Rectal smooth muscle tissue (tissue), 1 donor: ENCODE results near the gene KLHL12.

Experiments used
- H3K27ac ChIP-seq: one replicate; pipeline ENCODE4 v1.7.0; 2013; ENCODE audit warnings: low read depth, low read length, inconsistent platforms
- H3K27me3 ChIP-seq: one replicate; pipeline ENCODE4 v1.7.0; 2013; ENCODE audit warnings: low read length; ENCODE audit not compliant: control insufficient read depth, insufficient read depth
- H3K36me3 ChIP-seq: one replicate; pipeline ENCODE4 v1.7.0; 2013; ENCODE audit warnings: low read length; ENCODE audit not compliant: control insufficient read depth, insufficient read depth
- H3K4me1 ChIP-seq: one replicate; pipeline ENCODE4 v1.7.0; 2013; ENCODE audit warnings: low read length; ENCODE audit not compliant: control insufficient read depth, insufficient read depth
- H3K4me3 ChIP-seq: one replicate; pipeline ENCODE4 v1.7.0; 2013; ENCODE audit warnings: low read length
- H3K9ac ChIP-seq: one replicate; pipeline ENCODE4 v1.7.0; 2013; ENCODE audit warnings: low read length

Gene KLHL12

DNA sequence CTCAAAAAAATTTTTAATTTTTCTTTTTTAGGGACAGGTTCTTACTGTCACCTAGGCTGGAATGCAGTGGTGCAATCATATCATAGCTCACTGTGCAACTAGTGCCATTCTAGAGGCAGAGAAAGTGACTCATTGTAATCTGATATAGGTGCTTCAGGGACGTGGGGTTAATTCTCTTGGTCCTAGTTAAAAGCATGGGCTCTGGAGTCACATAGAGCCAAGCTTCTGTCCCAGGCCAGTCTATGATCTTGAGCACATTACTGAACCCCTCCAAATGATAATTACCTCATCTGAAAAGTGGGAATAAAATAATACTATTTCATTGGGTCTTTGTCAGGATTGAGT, 32.2 kb upstream of the KLHL12 start:
- peaks cover 11% of the 10 kb centered on the region for H3K36me3 ChIP-seq
- peaks cover 5% of the 10 kb centered on the region for H3K4me1 ChIP-seq
- H3K4me3 ChIP-seq: no peak overlapping the region
- H3K27ac ChIP-seq: no peak overlapping the region
- no peaks in the 10 kb centered on the region for H3K27me3 ChIP-seq
- no peak overlapping the region for H3K9ac ChIP-seq

GRCh38 chr1:202958544-202959275, 31.7 kb upstream of the KLHL12 start:
- peaks cover 11% of the 10 kb centered on the region for H3K36me3 ChIP-seq
- H3K9ac ChIP-seq: peak overlapping the region; percentile 35
- H3K27ac ChIP-seq: peak overlapping the region; percentile 46
- H3K4me3 ChIP-seq: peak overlapping the region; percentile 77
- peaks cover 5% of the 10 kb centered on the region for H3K4me1 ChIP-seq
- H3K27me3 ChIP-seq: no peaks in the 10 kb centered on the region

DNA sequence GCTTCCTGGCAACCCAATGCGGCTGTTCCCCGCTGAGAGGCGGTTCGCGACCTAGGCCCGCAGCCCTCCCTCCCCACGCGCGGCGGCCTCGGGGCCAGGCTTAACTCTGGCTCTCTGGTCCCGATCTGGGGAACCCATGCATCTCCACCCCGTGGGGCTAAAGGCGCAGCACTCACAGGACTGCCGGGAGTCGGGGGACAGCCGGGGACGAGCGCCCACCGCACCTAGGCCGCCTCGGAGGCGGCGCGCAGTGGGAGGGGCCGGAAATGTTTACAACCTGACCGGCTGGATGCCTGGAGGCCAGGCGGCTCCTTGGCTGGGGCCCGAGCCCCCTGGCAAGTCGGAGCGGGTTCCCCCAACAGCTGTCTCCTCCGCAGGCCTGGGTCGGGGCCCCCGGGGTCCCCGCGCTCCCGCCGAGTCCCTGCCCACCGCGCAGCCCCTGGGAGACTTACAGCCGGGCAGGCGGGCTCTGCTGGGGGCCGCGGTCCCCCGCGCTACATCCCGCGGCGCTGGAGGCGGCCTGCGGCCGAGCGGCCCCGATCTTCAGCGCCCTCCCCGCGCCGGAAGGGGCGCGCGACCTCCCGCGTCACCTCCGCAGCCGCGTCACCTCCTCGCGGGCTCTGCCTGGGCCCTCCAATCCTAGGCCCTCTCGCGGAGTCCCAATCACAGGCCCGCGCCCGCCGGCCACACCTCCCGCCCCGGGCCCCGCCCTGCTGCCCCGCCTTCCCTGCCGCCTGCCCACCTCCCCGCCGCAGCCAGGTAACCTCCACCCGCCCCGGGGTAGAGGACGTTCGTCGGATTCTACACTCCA, 30.9 kb upstream of the KLHL12 start, which contains the start of gene ADIPOR1:
Gene ADIPOR1, minus strand, starts transcription at position 580 of the 811 bp plus-strand sequence. CDS start 7,242 bp downstream, outside the sequence.
- peak within 1 kb of the TSS; percentile 93 for H3K4me3 ChIP-seq

DNA sequence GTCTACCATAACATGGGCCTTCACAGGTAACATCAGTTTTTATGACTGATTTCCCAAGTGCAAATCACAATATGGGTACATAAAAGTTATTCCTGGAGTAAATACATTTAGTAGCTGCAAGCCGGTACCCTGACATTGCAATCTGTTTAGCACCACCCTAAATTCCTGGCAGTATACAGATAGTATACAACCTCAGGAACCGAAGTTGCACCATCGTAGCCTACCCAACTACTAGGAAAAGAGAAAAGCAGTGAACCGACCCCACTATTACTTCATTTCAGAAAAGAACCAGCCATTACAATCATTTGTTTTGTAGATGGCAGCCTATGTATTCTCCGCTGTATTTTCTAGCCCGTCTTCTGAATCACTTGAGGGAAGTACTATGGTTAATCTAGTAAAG, 29.9 kb upstream of the KLHL12 start:
- Histone ChIP-seq H3K27ac (no peak overlapping the region), H3K4me1 (peaks cover 5% of the 10 kb centered on the region), H3K27me3 (no peaks in the 10 kb centered on the region), H3K36me3 (peaks cover under 1% of the 10 kb centered on the region), H3K4me3 (peak overlapping the region; percentile 93), H3K9ac (no peak overlapping the region)

More for the DNA sequence above, 30.9 kb upstream of the KLHL12 start, which contains the start of gene ADIPOR1:
- peak within 1 kb of the TSS; percentile 66 for H3K9ac ChIP-seq
- H3K4me1 ChIP-seq: peaks cover 5% of the 10 kb centered on the region
- peaks cover 8% of the 10 kb centered on the region for H3K36me3 ChIP-seq
- no peaks in the 10 kb centered on the region for H3K27me3 ChIP-seq
- peak within 1 kb of the TSS; percentile 82 for H3K27ac ChIP-seq

DNA sequence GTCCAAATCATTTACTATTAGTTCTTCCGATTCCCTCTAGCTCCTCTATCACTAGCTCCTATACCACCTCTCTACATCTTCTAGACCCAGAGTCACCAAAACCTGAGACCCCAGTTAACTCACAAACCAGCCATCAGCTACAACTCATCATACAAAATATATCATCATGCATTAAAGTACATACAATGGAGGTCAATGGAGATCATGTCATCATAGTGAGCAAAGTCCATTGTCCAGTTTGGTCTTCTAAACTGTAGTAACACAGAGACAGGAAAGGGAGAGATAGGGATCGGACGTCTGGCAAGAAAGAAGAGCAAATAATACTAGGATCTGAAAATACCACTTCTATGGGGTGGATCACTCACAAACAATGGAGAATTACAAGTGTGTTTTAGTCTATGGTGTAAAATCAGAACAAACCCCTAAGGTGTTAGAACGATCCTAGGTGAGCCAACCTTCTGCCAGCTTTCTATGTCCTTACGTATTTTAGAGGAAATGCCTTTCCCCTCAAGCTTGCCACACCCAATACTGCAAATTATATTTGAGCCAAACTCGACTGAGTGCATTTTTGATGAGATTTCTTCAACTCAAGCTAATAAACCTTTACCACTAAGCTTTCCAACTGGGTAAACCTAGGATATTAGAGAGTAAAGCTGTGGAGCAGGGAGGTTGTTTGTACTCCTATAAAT, 27.2 kb upstream of the KLHL12 start:
- H3K36me3 ChIP-seq: peaks cover 4% of the 10 kb centered on the region

GRCh38 chr1:202953392-202953791, 26.4 kb upstream of the KLHL12 start:
- no peak overlapping the region for H3K9ac ChIP-seq
- H3K27me3 ChIP-seq: no peaks in the 10 kb centered on the region
- H3K4me3 ChIP-seq: no peak overlapping the region
- H3K27ac ChIP-seq: no peak overlapping the region
- H3K36me3 ChIP-seq: peaks cover 4% of the 10 kb centered on the region
- peaks cover 5% of the 10 kb centered on the region for H3K4me1 ChIP-seq

More for the DNA sequence above, 27.2 kb upstream of the KLHL12 start:
- Histone ChIP-seq H3K9ac (no peak overlapping the region), H3K27ac (no peak overlapping the region), H3K4me3 (no peak overlapping the region), H3K4me1 (peaks cover 5% of the 10 kb centered on the region), H3K27me3 (no peaks in the 10 kb centered on the region)

DNA sequence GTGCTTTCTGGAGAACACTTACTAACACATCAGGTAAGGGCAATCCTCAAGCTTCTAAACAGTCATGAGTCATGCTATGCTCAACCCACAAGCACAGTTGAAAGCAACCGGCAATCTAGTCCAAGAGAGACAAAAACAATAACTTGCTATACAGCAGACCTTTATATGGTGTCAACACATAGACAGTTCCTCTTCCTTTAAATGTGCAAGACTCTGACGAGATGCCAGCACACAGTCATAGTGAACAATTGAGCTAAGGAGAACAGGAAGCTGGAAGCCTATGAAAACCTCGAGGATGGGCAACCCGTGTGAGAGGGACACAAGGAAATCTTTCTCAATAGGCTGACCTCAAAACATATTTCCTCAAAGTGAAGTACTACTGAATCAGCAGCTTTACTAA, 25.8 kb upstream of the KLHL12 start:
- H3K36me3 ChIP-seq: peaks cover 10% of the 10 kb centered on the region
- peaks cover 5% of the 10 kb centered on the region for H3K4me1 ChIP-seq
- H3K4me3 ChIP-seq: no peak overlapping the region
- no peak overlapping the region for H3K9ac ChIP-seq
- H3K27ac ChIP-seq: no peak overlapping the region
- no peaks in the 10 kb centered on the region for H3K27me3 ChIP-seq

DNA sequence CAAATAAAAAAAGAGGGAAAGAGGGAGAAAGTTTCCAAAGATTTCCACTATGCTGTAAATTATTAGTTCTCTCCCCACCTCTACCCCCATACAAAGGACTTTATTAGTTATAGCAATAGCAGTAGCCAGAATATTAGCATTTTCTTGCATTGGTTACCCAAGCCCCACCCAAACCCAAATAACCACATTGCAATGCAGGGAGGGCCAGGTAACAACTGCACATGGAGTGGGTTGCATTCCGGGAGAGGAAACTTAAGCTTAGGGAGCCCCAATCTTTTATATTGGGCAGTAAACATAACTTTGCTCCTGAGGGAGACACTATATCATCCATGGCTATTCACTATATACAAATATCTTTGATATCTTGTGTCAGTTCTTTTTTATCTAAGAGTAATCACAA, 25.1 kb upstream of the KLHL12 start:
- no peak overlapping the region for H3K9ac ChIP-seq
- H3K4me1 ChIP-seq: peaks cover 2% of the 10 kb centered on the region
- H3K27ac ChIP-seq: no peak overlapping the region
- no peaks in the 10 kb centered on the region for H3K27me3 ChIP-seq
- no peak overlapping the region for H3K4me3 ChIP-seq
- peaks cover 12% of the 10 kb centered on the region for H3K36me3 ChIP-seq

- H3K27ac ChIP-seq: no peak overlapping the region
- peaks cover 13% of the 10 kb centered on the region for H3K36me3 ChIP-seq
- H3K9ac ChIP-seq: no peak overlapping the region
- H3K4me1 ChIP-seq: no peaks in the 10 kb centered on the region
- H3K4me3 ChIP-seq: no peak overlapping the region
- H3K27me3 ChIP-seq: no peaks in the 10 kb centered on the region
Observed at GRCh38 chr1:202951437-202951836, 24.4 kb upstream of the KLHL12 start.

GRCh38 chr1:202945483-202945882, 18.4 kb upstream of the KLHL12 start:
- H3K27ac ChIP-seq: no peak overlapping the region
- H3K9ac ChIP-seq: no peak overlapping the region
- H3K36me3 ChIP-seq: peaks cover 43% of the 10 kb centered on the region
- H3K4me3 ChIP-seq: no peak overlapping the region
- no peaks in the 10 kb centered on the region for H3K27me3 ChIP-seq
- H3K4me1 ChIP-seq: no peaks in the 10 kb centered on the region

DNA sequence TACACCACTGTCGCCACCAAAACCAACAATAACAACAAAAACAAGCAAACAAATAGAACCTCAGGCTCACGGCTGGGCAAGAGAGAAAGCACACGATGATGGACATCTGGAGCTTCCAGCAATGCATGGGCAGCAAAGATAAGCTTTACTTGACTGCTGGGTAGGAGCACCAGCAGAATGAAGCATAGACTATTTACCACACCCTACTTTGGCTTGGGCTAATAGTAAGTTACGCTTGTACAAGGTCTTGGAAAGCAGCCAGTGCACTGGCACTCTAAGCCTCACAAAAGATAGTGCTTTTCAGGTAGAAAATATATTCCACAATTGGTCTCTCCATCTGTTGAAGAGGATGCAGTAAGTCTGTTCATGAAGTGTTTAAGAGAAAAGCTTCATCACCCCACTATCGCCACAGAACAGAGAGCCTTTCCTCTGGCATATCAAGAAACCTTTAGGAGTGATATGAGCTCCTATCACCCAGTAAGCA, 17.4 kb upstream of the KLHL12 start:
- H3K27me3 ChIP-seq: no peaks in the 10 kb centered on the region
- no peaks in the 10 kb centered on the region for H3K4me1 ChIP-seq
- no peak overlapping the region for H3K4me3 ChIP-seq
- H3K9ac ChIP-seq: no peak overlapping the region
- H3K36me3 ChIP-seq: peaks cover 40% of the 10 kb centered on the region
- no peak overlapping the region for H3K27ac ChIP-seq

- Histone ChIP-seq H3K27ac (no peak overlapping the region), H3K4me3 (no peak overlapping the region), H3K4me1 (no peaks in the 10 kb centered on the region), H3K36me3 (peaks cover 32% of the 10 kb centered on the region), H3K9ac (no peak overlapping the region), H3K27me3 (no peaks in the 10 kb centered on the region)
Observed at GRCh38 chr1:202942426-202942825, 15.4 kb upstream of the KLHL12 start.
